ENCODE data around the gene RASGRF2.

The RASGRF2 gene

DNA sequence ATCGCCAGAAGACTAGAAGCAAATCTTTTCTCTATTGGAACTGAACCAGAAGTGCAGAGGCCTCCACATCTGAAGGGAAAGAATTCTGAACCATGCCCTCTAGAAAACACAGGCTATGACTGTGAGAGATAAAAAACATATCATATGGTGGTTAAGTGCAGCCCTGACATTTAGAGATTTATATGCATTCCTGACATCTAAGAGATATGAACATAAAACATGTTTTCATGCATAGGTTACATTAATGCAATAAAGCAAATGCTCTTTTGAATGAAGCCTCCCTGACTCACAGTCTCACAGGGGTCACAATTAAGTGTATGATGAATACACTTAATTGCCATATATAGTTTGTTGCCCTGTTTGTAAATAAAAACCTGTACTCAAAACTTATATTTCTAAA is 244.0 kb downstream of the RASGRF2 start:
- DNase-seq (ENCODE audit: low read depth) = no peak

DNA sequence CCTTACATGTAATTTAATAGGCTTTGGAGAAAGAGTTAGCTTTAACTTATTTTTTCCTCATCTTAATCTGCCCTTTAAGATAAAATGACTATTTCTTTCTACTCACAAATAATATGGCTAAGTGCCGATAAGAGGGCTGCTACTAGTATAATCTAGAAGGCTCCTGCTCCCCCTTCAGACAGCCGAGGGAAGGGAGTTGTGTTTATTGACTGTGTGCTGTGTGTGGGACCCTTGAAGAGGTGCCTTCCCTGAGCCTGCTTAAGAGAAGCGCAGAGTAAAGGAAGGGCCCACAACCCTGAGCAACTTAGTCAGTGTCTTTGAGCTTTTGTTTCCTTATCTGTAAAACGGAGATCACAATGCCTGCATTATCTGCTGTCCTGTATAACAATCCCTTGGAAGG is 244.9 kb downstream of the RASGRF2 start:
- DNase-seq (ENCODE audit: low read depth) = no peak

DNA sequence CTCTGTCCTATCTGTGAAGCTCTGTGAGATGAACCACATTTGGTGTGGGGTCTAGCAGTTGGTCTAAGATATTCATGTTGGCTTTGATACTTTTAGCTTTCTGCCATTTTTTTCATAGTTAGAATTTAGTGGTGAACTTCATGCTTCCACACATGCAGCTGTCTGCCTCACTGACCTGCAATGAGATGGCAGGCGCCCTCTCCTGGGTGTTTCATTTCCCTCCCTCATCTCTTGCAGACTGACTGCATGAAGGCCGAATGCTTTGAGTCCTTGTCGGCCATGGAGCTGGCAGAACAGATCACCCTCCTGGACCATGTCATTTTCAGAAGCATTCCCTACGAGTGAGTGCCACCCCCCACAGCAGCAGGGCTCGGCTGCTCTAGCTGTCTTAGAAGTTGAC is 246.8 kb downstream of the RASGRF2 start:
- DNase-seq (ENCODE audit: low read depth) = no peak

DNA sequence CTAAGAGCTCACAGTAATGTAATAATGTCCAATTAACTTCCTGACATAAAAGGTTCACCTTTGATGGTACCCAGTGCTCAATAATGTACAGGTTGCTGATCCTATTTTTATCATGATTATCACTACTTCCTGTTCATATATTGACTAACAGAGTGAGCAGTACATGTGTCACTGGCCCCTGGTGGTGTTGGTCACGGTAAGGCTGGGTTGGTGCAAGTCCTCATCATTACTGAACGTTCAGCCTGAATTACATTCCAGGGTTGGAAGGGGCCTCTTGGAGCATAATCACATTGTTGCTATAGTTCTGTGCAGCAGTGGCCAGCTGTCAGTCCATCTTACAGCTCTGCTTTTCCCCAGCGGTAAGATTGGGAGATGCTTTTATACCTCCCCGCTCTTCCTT is 248.7 kb downstream of the RASGRF2 start:
- no peak for DNase-seq (ENCODE audit: low read depth)

DNA sequence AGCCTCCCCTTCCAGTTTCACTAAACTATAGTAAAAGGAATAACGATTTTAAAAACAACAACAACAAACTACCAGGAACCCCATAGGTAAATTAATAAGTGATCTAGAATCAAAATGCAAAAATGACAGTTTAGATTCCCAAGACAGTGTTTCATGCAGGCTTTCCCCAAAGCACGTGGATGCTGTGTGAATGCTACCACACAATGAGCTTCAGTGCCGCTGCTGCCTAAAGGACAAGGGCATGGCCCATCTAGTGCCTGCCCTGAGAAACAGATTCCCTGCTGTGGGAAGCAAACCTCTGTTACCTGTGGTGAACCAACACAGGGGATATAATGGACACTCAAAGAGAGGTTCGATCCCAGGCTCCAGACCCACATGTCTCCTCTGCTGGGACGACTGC is 249.2 kb downstream of the RASGRF2 start:
- no peak for DNase-seq (ENCODE audit: low read depth)

DNA sequence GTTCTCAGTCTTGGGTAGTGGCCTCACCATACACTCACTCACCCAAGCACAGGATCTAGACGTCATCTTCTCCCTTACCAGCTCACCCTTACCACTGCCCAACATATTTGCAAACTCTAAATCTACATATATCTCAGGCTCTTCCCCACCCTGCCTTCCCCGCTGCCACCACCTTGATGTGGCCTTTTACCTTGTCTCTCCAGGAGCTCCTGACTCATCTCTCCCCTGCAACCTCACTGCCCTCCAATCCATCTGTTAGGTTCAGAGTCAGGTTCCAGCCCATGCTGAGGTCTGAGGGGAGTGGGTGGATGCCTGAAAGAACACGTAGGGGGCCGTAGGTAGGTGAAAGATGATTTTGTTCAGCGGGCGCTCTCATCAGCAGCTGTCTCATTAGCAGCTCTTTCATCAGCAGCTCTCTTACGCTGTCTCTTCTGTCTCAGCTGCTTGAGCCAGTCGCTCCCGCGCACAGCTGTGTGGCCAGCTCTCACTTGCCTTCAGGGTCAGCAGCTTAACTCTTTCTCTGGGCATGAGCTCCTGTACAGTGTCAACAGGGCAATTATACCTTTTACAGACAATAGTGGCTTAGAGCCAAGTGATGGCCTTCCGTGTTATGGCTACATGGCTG is 249.8 kb downstream of the RASGRF2 start:
- DNase-seq (ENCODE audit: low read depth) = no peak

DNA sequence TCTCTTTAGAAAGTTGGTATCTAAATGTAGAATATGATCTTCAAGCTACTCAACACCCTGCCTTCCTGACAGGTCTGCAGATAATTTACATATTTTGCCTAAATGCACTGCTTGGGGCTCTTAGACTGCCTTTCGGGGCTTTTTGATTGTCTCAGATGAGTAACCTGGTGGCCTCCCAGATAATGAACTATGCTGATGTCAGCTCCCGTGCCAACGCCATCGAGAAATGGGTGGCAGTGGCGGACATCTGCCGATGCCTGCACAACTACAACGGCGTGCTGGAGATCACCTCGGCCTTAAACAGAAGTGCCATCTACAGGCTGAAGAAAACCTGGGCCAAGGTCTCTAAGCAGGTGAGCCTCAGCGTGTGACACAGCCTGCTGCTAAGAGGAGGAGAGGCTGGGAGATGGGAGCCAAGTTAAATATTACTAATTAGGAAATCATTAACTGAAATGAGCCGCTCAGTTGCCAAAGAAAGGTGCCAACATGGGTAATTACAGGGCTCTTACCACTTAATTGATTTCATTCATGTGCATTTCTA is 252.1 kb downstream of the RASGRF2 start:
- DNase-seq (ENCODE audit: low read depth) = no peak

DNA sequence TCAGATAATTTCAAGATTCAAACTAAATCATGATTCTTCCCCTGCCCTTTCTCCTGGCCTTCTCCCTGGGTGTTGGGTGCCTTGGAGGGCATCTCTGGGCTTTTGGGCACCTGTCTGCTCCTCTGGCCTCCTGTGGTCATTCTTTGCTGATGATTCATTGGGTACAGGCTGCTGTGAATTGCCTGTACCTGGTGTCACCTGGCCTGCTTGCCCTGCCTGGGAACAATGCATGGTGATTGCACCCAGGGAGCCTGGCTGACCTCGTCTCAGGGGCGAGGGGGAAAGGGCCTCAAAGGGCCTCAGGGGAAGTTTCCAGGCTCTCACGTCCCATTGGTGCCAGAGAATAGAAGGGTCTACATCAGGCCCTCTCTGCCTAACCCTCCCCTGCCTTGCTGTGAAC is 252.9 kb downstream of the RASGRF2 start:
- DNase-seq (ENCODE audit: low read depth) = no peak

DNA sequence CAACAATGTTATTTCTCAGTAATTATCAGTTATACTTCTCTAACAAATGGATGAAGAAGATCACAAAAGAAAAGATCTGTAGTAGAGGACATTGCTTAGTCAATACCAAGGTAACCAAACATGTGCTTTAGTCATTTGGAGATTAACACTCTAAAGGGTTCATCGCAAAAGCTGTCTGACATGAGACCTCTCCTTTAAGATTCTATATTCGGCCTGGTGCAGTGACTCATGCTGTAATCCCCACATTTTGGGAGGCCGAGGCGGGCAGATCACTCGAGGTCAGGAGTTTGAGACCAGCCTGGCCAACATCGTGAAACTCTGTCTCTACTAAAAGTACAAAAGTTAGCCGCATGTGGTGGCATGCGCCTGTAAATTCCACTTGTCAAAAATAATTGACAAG is 254.7 kb downstream of the RASGRF2 start:
- DNase-seq (ENCODE audit: low read depth) = no peak

DNA sequence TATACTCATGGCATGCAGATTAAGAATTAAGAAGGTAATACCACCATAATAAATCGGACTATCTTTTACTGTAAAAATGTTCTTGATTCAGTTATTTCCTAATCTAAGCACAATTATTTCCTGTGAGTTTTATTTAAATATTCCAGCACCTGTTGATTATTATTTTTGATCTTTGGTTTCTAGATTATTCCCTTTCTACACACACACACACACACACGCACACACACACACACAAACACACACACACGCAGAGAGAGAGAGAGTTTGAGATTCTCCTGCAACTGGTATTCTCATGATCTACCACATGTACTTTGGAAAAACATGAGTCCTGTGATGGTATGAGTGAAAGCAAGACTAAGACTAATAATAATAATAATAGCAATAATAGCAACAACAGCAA is 256.0 kb downstream of the RASGRF2 start:
- no peak for DNase-seq (ENCODE audit: low read depth)

DNA sequence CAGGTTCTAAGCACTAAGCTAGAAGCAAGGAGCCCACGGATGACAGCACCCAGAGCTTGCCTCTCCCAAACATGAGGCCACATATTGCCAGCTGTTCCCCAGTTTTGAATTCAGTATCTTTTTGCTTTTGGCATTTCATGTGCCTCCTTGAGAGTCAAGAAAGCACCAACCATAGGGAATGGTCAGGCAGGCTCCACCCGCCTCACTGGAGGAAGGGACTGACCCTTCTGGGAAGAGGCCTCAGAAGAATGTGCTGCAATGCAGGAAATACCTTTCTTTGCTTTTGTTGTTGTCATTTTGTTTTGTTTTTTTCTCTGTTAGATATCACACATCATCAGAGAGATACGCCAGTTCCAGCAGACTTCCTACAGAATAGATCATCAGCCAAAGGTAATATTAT is 259.2 kb downstream of the RASGRF2 start:
- no peak for DNase-seq (ENCODE audit: low read depth)

DNA sequence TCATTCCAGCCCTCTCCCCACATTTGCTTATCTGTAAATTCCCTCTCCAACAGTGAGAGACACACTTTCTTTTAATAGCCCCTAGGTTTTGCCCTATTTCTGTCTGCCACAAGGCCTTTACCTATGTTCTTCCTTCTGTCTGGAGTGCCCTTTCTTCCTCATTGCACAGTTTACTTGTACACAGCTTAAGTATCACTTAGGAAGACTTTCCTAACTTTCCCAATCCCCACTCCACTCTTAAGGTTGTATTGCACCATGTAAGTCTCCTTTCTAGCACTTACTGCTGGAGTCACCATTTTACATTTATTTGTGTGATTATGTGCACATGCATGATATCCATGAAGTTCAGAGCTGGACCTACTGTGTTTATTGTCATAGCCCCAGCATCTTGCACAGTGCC is 262.1 kb downstream of the RASGRF2 start:
- DNase-seq (ENCODE audit: low read depth) = no peak

DNA sequence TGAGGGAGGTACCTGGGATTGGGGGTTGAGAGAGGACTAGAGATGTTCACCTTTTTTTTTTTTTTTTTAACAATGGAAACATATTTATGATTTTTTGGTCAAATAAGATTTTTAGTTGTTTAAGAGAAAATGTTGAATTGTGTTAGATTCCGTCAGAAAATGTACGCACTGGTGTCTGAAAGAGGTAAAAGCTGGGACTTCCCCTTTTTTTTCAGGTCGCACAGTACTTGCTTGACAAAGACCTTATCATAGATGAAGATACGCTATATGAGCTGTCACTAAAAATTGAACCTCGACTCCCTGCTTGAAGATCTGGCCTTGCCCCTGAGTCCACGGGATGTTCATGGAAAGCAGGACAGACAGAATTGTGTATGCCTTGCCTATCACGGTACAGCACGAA is 265.3 kb downstream of the RASGRF2 start:
- DNase-seq (ENCODE audit: low read depth) = no peak

DNA sequence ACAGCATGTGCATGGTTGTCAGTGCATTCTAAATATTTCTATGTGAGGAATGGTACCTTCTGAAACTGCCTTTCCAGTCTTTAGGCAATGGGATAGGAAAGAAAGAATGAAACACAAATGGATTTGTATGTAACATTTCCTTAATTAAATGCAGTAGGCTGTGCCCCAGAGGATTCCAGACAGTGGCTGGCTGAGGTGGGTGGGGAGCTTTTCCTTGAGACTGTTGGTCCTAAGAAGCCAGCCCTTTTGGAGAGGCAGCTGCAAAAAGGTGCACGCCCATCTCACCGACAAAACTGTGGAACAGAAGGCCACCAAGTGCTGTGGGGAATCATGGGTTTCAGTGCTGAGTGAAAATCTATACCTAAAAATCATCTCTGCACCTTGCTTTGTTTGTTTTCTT is 266.1 kb downstream of the RASGRF2 start:
- no peak for DNase-seq (ENCODE audit: low read depth)

DNA sequence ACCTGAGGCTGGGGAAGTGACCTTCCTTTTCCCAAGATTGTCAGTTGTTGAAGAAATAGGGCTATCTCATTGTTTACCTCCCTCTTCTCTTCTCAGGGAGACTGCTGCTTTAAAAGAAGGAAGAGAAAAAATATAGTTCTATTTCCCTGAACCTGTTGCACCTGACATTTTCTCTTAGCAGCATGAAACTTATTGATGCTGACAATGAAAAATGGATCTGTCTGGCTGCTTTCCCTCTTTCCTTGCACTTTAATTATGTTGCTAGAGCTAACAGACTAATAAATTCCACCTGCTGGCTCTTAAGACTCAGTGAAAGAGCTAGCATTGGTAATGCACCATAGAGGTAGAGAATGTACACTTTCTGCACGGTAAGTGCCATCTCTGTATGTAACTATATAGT is 266.8 kb downstream of the RASGRF2 start:
- DNase-seq (ENCODE audit: low read depth) = no peak

DNA sequence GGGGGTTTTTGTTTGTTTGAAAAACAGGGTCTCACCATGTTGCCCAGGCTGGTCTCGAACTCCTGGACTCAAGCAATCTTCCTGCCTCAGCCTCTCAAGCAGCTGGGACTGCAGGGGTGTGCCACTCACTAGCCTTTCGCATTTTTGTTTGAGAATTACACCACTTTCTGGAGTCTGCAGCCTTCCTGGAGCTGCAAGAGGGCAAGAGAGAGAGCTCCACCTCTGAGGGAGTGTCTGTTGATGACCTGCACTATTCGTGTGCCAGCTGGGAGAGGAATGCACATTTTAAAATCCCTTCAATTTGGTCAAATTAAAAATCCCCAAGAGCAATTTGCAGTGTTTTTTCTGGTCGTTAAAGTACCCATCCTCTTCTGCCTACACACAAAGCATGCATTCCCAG is 267.9 kb downstream of the RASGRF2 start:
- DNase-seq (ENCODE audit: low read depth) = no peak

DNA sequence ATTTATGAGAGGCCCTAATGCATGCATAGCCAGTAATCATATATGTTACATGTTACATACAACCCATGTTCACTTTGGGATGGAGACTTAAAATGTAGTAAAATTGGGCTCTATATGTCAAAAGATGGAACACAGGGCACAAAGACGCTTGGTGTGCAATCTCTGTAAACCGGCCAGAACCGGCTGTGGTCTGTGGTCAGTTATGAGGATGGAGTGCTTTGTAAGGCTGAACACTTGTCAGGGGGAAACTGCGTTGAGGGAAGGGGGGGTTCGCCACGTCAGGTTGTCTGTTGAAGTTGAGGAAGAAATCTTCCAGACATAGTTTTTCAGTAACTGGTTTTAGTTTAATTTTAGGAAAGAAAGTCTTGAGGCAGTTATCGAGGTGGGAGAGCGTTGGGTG is 270.3 kb downstream of the RASGRF2 start:
- no peak for DNase-seq (ENCODE audit: low read depth)

DNA sequence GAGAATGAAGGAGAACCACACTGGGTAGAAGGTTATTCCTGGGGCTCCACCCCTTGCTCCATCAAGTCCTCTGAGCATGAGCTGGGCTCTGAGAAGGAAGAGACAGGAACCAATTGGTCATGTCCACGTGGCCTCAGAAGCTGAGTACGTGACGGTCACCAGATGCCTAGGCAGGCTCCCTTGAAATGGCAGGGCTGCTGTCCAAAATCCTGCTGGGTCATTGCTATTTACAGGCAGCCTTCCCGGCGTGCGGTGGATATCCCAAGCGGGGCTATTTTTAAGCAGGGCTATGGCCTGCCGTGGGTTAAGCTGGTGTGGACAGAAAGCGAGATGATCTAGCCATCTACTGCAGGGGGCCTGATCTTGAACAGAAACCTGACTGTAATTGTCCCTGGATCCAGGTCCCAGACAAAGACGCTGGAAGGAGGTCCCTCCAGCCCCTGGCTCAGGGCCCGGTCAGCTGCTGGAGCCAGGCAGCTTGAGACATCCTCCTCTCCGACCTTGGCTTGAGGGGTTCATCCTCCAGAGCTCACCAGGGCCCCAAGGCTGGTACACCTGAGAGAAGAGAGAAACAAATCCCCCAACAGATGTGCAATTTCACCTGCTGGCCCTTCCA is 272.4 kb downstream of the RASGRF2 start:
- DNase-seq (ENCODE audit: low read depth) = no peak

DNA sequence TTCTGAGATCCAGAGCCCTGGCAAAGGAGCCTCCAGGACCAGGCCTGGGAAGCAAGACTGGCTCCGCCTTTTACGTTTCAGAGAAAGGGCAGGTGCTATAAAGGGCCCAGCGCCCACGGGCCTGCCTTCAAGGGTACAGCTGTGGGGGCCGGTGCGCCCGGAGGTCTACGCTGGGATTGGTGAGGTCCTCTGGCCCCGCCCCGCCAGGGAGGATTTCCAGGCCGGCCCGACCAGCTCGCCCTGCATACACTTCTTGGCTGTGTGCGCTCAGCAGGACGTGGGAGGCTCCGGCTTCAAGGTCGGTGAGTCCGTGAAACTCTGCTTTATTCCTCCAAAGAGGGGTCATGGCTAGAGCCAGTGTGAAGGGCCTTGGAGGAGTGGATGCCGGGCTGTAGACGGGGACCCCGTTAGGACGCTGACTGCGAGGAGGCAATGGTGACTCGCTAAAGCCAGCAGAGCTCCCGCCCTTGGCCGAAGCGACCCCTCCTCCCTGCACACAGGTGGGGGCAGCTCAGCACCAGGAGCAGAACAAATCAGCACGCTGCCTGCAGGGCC is 273.0 kb downstream of the RASGRF2 start, which contains the start of gene CKMT2:
Gene CKMT2 (plus strand): TSS at position 243 of the 555 bp plus-strand sequence. CDS start 17,811 bp downstream, outside the sequence.
- DNase-seq (ENCODE audit: low read depth) = no peak

DNA sequence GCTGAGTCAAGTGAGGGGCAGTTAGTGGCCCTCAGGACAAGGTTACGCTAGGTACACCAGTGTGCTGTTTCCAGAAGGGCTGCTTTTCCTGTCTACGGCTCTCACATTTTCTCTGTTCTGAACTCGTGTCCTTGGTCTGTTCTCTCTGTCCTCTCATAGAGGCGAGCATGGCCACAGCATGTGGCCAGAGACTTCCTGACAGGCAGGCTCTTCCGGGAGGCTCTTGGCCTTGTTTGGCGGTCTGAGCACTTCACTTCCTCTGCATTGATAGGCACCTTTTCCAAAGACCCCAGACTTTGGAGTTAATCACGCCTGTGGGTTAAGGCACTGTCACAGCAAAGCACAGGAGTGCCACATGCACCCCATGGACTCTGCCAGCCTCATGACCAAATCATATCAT is 274.1 kb downstream of the RASGRF2 start:
- DNase-seq (ENCODE audit: low read depth) = no peak

DNA sequence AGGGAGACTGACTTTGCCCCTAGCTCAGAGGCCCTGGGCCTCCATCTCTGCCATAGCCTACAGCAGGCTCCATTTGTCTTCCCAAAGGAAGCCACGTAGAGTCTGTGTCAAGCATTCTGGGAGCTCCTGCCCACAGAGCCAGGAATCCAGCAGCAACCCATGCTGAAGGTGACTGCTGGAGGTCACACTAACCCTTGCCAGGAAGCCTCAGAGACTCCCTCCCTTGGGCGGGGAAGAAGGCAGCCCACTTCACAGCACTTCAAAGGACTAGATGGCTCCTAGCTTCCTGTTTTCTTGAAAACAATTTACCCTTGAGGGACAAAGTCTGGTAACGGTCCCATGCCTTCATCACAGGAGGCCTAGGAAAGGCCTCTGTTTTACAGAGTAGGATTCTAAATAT is 274.6 kb downstream of the RASGRF2 start:
- DNase-seq (ENCODE audit: low read depth) = no peak

DNA sequence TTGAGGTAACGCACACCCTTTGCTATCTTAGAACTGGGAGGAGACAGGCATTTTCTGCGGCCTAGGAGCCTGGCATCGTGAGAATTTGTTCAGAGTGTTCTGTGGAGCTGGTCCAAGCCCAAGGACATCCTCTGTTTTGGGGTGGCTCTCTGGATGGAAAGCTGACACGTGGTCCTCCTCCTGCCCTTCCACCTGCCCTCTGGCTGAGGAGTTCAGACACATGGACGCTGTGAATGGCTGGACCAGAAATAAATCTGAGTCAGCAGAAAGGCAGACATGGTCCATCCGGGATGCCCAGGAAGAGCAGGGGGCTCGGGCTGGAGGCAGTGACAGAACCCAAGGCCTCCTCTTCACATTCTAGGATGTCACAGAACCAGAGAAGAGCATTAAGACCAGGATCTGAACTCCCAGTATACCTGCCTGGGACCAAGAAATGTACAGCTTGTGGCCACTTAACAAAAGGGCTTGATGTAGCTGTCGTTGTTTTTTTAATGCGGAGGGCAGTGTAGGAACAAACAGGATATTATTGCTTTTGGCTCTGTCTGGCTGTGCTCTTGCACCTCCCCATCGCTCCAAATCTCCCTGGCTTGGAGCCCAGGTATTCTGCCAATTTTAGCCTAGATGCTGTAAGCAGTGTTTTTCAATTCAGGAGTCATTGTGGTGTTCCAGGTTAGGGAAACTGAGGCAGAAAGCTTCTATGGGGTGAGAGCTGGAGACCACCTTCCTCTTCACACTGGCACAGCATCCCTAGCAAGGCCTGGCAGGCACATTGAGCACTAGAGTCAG is 275.3 kb downstream of the RASGRF2 start:
- DNase-seq (ENCODE audit: low read depth) = no peak

DNA sequence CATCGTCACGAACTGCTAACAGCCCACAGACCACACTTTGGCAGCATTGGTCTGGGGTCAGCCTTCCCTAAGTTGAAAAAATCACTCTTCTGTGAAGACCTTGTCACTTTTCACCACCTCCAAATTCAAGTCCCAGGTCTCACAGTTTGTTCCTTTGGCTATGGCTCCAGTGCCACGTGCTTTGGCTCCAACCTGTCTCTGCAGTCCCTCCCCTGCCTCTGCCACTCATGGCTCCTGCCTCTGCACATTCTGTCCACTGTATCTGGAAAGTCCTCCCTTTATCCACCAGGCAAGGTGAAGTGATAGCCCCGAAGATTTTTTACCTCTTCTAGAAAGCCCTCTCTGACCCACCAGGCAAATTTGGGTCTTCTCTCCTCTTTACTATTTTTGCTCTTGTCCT is 278.3 kb downstream of the RASGRF2 start:
- no peak for DNase-seq (ENCODE audit: low read depth)
